HepG2 (cell line): Measurements from ENCODE around the gene GPBAR1. TPM values are rescaled to one million over a fixed set of nuclear protein-coding genes. Genes with fewer than 3 reads are reported as not detected.

Experiments
- ARID2 ChIP-seq: sonication (generic); formaldehyde crosslinking; IDR thresholded peaks from 2 replicates; pipeline ENCODE4 v1.8.1; 2022; ENCODE audit warnings: mild to moderate bottlenecking, missing genetic modification reagents, borderline replicate concordance
- HOXD1 ChIP-seq: sonication (generic); formaldehyde crosslinking; IDR thresholded peaks from 2 replicates; pipeline ENCODE4 v1.5.0; 2020; ENCODE audit warnings: missing genetic modification reagents
- JARID2 ChIP-seq: sonication (generic); formaldehyde crosslinking; IDR thresholded peaks from 2 replicates; pipeline ENCODE4 v1.8.1; 2023; ENCODE audit warnings: missing genetic modification reagents, inconsistent platforms; ENCODE audit not compliant: insufficient replicate concordance
- MAZ ChIP-seq, 2 experiments: sonication (generic) in 1 of 2; formaldehyde crosslinking in 1 of 2; IDR thresholded peaks; 2 replicates each; pipeline versions ENCODE4 v1.5.0 to v1.6.1; 2012 to 2020; ENCODE audit warnings: low read depth in 2 of 2, mild to moderate bottlenecking in 2 of 2, borderline replicate concordance in 1 of 2, improper control_type of control experiment in 1 of 2, low read length in 1 of 2, missing genetic modification reagents in 1 of 2, moderate library complexity in 1 of 2
- MED13 ChIP-seq: sonication (generic); formaldehyde crosslinking; IDR thresholded peaks from 2 replicates; pipeline ENCODE4 v1.5.0; 2020; ENCODE audit warnings: missing genetic modification reagents
- NCOA5 ChIP-seq: sonication (generic); formaldehyde crosslinking; IDR thresholded peaks from 2 replicates; pipeline ENCODE4 v1.4.0; 2020; ENCODE audit warnings: missing genetic modification reagents
- NR2C2 ChIP-seq: sonication (generic); formaldehyde crosslinking; IDR thresholded peaks from 2 replicates; pipeline ENCODE4 v1.4.0; 2020; ENCODE audit warnings: missing genetic modification reagents, mild to moderate bottlenecking, moderate library complexity, borderline replicate concordance
- PITX1 ChIP-seq: sonication (generic); formaldehyde crosslinking; IDR thresholded peaks from 2 replicates; pipeline ENCODE4 v1.5.1; 2020; ENCODE audit warnings: mild to moderate bottlenecking, missing genetic modification reagents
- RAD51 ChIP-seq: fragments of 450-650 bp; IDR thresholded peaks from 2 replicates; pipeline ENCODE4 v1.6.1; 2016; ENCODE audit warnings: borderline replicate concordance
- REXO4 ChIP-seq: sonication (generic); formaldehyde crosslinking; IDR thresholded peaks from 2 replicates; pipeline ENCODE4 v1.8.0; 2022; ENCODE audit warnings: missing genetic modification reagents, mild to moderate bottlenecking, borderline replicate concordance
- SALL2 ChIP-seq: sonication (generic); formaldehyde crosslinking; IDR thresholded peaks from 2 replicates; pipeline ENCODE4 v1.8.1; 2023; ENCODE audit warnings: mild to moderate bottlenecking, missing genetic modification reagents, inconsistent platforms
- ZBTB8A ChIP-seq: sonication (generic); formaldehyde crosslinking; IDR thresholded peaks from 2 replicates; pipeline ENCODE4 v1.4.0; 2020; ENCODE audit warnings: mild to moderate bottlenecking, low read depth, missing genetic modification reagents, borderline replicate concordance
- ZNF138 ChIP-seq: sonication (generic); formaldehyde crosslinking; IDR thresholded peaks from 2 replicates; pipeline ENCODE4 v1.5.0; 2020; ENCODE audit warnings: mild to moderate bottlenecking, low read depth, missing genetic modification reagents
- ZNF3 ChIP-seq: IDR thresholded peaks from 2 replicates; pipeline ENCODE4 v1.7.0; 2017; ENCODE audit warnings: inconsistent platforms
- ZNF34 ChIP-seq: sonication (generic); formaldehyde crosslinking; IDR thresholded peaks from 2 replicates; pipeline ENCODE4 v1.4.0; 2020; ENCODE audit warnings: mild to moderate bottlenecking, missing genetic modification reagents, borderline replicate concordance
- ZNF724P ChIP-seq: sonication (generic); formaldehyde crosslinking; IDR thresholded peaks from 2 replicates; pipeline ENCODE4 v1.8.0; 2022; ENCODE audit warnings: missing genetic modification reagents, borderline replicate concordance
- ZSCAN20 ChIP-seq: sonication (generic); formaldehyde crosslinking; IDR thresholded peaks from 2 replicates; pipeline ENCODE4 v1.4.0; 2020; ENCODE audit warnings: missing genetic modification reagents, mild to moderate bottlenecking, borderline replicate concordance
- polyA plus RNA-seq, 8 experiments: library from polyadenylated mRNA; depleted of rRNA in 3 of 8; stranded (reverse) in 7 of 8; unstranded in 1 of 8; fragments of >200 nt; fragmentation: Illumina TruSeq in 4 of 8; extraction: Trizol in 4 of 8; gene quantifications; 2 replicates each; pipeline versions ENCODE4 v1.2.1 to v1.2.3, GENCODE V29; 2011 to 2016; ENCODE audit warnings: low read depth in 4 of 8, missing spikeins in 1 of 8, mixed read lengths in 1 of 8; ENCODE audit not compliant: insufficient read depth in 1 of 8
- total RNA-seq, 5 experiments: library from RNA; depleted of rRNA; stranded (reverse); fragments of >200 nt; fragmentation: Illumina TruSeq; extraction: Trizol; gene quantifications; 2 replicates each; pipeline ENCODE4 v1.2.3, GENCODE V29; 2016; ENCODE audit warnings: low read depth in 1 of 5
- TF ChIP-seq, protein P1 (sequence below): sonication (generic); formaldehyde crosslinking; IDR thresholded peaks from 2 replicates; pipeline ENCODE4 v1.5.1; 2020; ENCODE audit warnings: missing genetic modification reagents, mild to moderate bottlenecking, borderline replicate concordance
- TF ChIP-seq, protein P2 (sequence below): sonication (generic); IDR thresholded peaks from 2 replicates; pipeline ENCODE4 v1.6.1; 2016; ENCODE audit warnings: low read depth, borderline replicate concordance
- TF ChIP-seq, protein P3 (sequence below): IDR thresholded peaks from 2 replicates; pipeline ENCODE4 v1.6.1; 2012; ENCODE audit warnings: low read depth, low read length, improper control_type of control experiment
- TF ChIP-seq, protein P4 (sequence below): sonication (generic); formaldehyde crosslinking; IDR thresholded peaks from 2 replicates; pipeline ENCODE4 v1.8.0; 2022; ENCODE audit warnings: missing genetic modification reagents, mild to moderate bottlenecking, borderline replicate concordance
- TF ChIP-seq, protein P5 (sequence below): sonication (generic); formaldehyde crosslinking; IDR thresholded peaks from 2 replicates; pipeline ENCODE4 v1.5.1; 2020; ENCODE audit warnings: missing genetic modification reagents, mild to moderate bottlenecking, borderline replicate concordance

The GPBAR1 gene
- total and polyA plus RNA-seq, 2 of the 13 experiments (the other 11 are each of a cell fraction or from before 2014, with no cell fraction given) = 0.05 to 0.09 TPM

DNA sequence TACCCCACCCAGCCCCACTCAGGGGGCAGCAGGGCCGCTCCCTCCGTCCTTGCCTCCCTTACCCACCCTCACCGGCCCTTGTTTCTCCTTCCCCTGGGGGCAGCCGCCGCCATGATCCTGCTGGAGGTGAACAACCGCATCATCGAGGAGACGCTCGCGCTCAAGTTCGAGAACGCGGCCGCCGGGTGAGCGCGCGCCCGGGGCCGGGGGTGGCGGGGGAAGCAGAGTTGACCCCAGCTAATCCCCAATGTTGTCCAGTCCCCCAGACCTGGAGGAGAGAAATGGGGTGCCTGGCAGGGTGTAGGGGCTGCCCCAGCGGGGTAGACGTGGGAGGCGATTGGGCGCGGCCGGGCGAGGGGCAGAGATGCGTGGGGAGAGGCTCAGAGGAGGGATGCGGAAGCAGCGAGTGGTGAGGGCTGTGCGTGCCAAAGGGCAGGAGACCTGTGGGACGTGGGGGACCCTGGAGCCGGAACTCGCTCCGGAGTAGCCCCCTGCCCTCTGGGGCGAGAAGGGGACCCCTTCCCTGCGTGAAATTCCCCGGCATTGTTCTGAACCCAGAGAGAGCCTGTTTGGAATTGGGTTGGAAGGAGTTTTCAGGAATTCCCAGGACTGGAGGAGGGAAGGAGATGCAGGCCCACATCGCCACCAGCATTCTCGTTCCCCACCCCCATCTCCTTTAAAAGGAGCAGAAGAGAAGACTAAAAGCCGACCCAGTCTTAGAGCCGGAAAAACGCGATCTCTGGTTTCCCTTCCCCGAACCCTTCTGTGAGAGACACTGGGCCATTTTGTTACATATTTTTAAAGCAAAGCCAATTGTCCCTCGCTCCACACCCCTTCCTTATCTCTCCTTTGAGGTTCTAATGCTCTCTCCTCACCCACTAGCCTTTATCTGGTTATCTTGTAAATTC lies 43.2 kb upstream of the GPBAR1 start (continued):
- TF ChIP-seq NR2C2 (CRISPR knock-in tag) = 0 out of 2 replicates have a peak, but pooled peaks have one; percentile 0
- no peak for TF ChIP-seq ARID2
- no peak for TF ChIP-seq ZSCAN20
- TF ChIP-seq PITX1 (CRISPR knock-in tag) = no peak
- no peak for TF ChIP-seq MED13 (CRISPR knock-in tag)
- no peak for TF ChIP-seq JARID2
- no peak for TF ChIP-seq ZNF138
- TF ChIP-seq, protein P1, sequence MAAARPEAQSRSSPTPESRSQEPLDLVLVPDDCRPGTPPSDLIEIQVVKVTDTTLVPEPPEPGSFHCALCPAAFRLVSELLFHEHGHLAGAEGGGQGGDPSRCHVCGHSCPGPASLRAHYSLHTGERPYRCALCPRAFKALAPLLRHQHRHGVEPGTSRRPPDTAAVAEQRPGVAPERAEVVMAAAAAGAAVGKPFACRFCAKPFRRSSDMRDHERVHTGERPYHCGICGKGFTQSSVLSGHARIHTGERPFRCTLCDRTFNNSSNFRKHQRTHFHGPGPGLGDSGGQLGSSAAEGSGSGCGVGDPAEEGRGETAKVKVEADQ = no peak
- no peak; the same call in 1 of the 2 replicates for TF ChIP-seq ZNF3
- 0 out of 2 replicates have a peak, but pooled peaks have one; percentile 35 for TF ChIP-seq REXO4 (CRISPR knock-in tag)
- no peak for TF ChIP-seq SALL2 (CRISPR knock-in tag)
- TF ChIP-seq ZNF724P (CRISPR knock-in tag) = no peak
- TF ChIP-seq, protein P2, sequence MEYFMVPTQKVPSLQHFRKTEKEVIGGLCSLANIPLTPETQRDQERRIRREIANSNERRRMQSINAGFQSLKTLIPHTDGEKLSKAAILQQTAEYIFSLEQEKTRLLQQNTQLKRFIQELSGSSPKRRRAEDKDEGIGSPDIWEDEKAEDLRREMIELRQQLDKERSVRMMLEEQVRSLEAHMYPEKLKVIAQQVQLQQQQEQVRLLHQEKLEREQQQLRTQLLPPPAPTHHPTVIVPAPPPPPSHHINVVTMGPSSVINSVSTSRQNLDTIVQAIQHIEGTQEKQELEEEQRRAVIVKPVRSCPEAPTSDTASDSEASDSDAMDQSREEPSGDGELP = no peak
- TF ChIP-seq ZBTB8A = no peak
- 0 out of 2 replicates have a peak, but pooled peaks have one; percentile 23 for TF ChIP-seq HOXD1 (CRISPR knock-in tag)
- TF ChIP-seq, protein P3, sequence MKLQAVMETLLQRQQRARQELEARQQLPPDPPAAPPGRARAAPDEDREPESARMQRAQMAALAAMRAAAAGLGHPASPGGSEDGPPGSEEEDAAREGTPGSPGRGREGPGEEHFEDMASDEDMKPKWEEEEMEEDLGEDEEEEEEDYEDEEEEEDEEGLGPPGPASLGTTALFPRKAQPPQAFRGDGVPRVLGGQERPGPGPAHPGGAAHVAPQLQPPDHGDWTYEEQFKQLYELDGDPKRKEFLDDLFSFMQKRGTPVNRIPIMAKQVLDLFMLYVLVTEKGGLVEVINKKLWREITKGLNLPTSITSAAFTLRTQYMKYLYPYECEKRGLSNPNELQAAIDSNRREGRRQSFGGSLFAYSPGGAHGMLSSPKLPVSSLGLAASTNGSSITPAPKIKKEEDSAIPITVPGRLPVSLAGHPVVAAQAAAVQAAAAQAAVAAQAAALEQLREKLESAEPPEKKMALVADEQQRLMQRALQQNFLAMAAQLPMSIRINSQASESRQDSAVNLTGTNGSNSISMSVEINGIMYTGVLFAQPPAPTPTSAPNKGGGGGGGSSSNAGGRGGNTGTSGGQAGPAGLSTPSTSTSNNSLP = no peak
- TF ChIP-seq, protein P4, sequence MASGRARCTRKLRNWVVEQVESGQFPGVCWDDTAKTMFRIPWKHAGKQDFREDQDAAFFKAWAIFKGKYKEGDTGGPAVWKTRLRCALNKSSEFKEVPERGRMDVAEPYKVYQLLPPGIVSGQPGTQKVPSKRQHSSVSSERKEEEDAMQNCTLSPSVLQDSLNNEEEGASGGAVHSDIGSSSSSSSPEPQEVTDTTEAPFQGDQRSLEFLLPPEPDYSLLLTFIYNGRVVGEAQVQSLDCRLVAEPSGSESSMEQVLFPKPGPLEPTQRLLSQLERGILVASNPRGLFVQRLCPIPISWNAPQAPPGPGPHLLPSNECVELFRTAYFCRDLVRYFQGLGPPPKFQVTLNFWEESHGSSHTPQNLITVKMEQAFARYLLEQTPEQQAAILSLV (CRISPR knock-in tag) = no peak; the same call in 1 of the 2 replicates
- TF ChIP-seq, protein P5, sequence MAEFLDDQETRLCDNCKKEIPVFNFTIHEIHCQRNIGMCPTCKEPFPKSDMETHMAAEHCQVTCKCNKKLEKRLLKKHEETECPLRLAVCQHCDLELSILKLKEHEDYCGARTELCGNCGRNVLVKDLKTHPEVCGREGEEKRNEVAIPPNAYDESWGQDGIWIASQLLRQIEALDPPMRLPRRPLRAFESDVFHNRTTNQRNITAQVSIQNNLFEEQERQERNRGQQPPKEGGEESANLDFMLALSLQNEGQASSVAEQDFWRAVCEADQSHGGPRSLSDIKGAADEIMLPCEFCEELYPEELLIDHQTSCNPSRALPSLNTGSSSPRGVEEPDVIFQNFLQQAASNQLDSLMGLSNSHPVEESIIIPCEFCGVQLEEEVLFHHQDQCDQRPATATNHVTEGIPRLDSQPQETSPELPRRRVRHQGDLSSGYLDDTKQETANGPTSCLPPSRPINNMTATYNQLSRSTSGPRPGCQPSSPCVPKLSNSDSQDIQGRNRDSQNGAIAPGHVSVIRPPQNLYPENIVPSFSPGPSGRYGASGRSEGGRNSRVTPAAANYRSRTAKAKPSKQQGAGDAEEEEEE (CRISPR knock-in tag) = no peak
- no peak for TF ChIP-seq RAD51
- no peak for TF ChIP-seq NCOA5
- TF ChIP-seq MAZ (IDR thresholded peaks at IDR 0.05; ENCODE audit: borderline replicate concordance, low read depth, low read length) = no peak
- peak; percentile 66; the same call in 1 of the 2 replicates for TF ChIP-seq MAZ (CRISPR knock-in tag; IDR thresholded peaks at IDR 0.05; ENCODE audit: low read depth)
- TF ChIP-seq ZNF34 (CRISPR knock-in tag) = no peak
